IMR-90 (cell line): ENCODE measurements around the gene APEX1. TPM values are rescaled to one million over a fixed set of nuclear protein-coding genes. Genes with fewer than 3 reads are reported as not detected.

Experiments used
- ATAC-seq: fragments of 200-7000 bp; cut with Tn5 transposase; 2 replicates; pipeline ENCODE4 v1.9.1; 2020; ENCODE audit warnings: low read depth, mild to moderate bottlenecking, moderate library complexity
- BruUV-seq: library from RNA; stranded (reverse); fragments of 400-500 nt; replicated peaks from 2 replicates; lab custom pipeline; 2021; lab: Mats Ljungman, UMichigan
- CTCF ChIA-PET: fragments of 300-600 bp; formaldehyde crosslinking; extraction: SDS; loops from one replicate; lab custom pipeline; 2021; ENCODE audit warnings: antibody characterized with exemption; lab: Yijun Ruan, JAX
- POLR2A ChIA-PET: fragments of 300-600 bp; sonication (Branson Sonifier 250); formaldehyde crosslinking; loops from one replicate; lab custom pipeline; 2022; ENCODE audit warnings: antibody characterized with exemption; ENCODE audit not compliant: unreplicated experiment; lab: Charles Lee
- DNase-seq: peaks from one replicate; pipeline ENCODE4 v3.0.0; 2013
- H2AFZ ChIP-seq: replicated peaks from 2 replicates; pipeline ENCODE3; 2013; ENCODE audit warnings: low read length, mild to moderate bottlenecking; ENCODE audit not compliant: poor library complexity
- H2AK5ac ChIP-seq: 2 replicates; pipeline ENCODE4 v1.6.1; 2013; ENCODE audit warnings: low read depth, low read length, inconsistent platforms
- H2AK9ac ChIP-seq: replicated peaks from 2 replicates; pipeline ENCODE3; 2013; ENCODE audit warnings: mild to moderate bottlenecking, low read depth, low read length, moderate library complexity; ENCODE audit not compliant: poor library complexity
- H2BK120ac ChIP-seq: 2 replicates; pipeline ENCODE4 v1.6.1; 2013; ENCODE audit warnings: low read depth, low read length, inconsistent platforms
- H2BK15ac ChIP-seq: 3 replicates; pipeline ENCODE4 v1.6.1; 2013; ENCODE audit warnings: low read depth, low read length, inconsistent platforms
- H2BK20ac ChIP-seq: 2 replicates; pipeline ENCODE4 v1.6.1; 2013; ENCODE audit warnings: low read depth, mild to moderate bottlenecking, inconsistent platforms, low read length, moderate library complexity
- H2BK5ac ChIP-seq: 2 replicates; pipeline ENCODE4 v1.6.1; 2013; ENCODE audit warnings: mild to moderate bottlenecking, low read depth, low read length, inconsistent platforms; ENCODE audit not compliant: poor library complexity, severe bottlenecking
- H3K14ac ChIP-seq: replicated peaks from 2 replicates; pipeline ENCODE4 v1.6.1; 2013; ENCODE audit warnings: low read depth, low read length, inconsistent platforms
- H3K18ac ChIP-seq: 2 replicates; pipeline ENCODE4 v1.6.1; 2013; ENCODE audit warnings: low read depth, low read length, control low read depth
- H3K23ac ChIP-seq: 2 replicates; pipeline ENCODE4 v1.6.1; 2013; ENCODE audit warnings: low read depth, low read length, inconsistent platforms
- H3K27ac ChIP-seq: 2 replicates; pipeline ENCODE4 v1.5.1; 2013; ENCODE audit warnings: mild to moderate bottlenecking, control low read depth, low read length; ENCODE audit not compliant: insufficient read depth
- H3K27me3 ChIP-seq: 2 replicates; pipeline ENCODE4 v1.6.1; 2013; ENCODE audit warnings: low read length; ENCODE audit not compliant: control insufficient read depth, insufficient read depth
- H3K36me3 ChIP-seq: 2 replicates; pipeline ENCODE4 v1.6.1; 2013; ENCODE audit warnings: low read length, mixed read lengths; ENCODE audit not compliant: control insufficient read depth, insufficient read depth
- H3K4ac ChIP-seq: 2 replicates; pipeline ENCODE4 v1.6.1; 2013; ENCODE audit warnings: low read depth, low read length, inconsistent platforms
- H3K4me1 ChIP-seq: 2 replicates; pipeline ENCODE4 v1.6.1; 2013; ENCODE audit warnings: low read length, mixed read lengths; ENCODE audit not compliant: control insufficient read depth, insufficient read depth
- H3K4me2 ChIP-seq: 2 replicates; pipeline ENCODE4 v1.6.1; 2013; ENCODE audit warnings: low read depth, mild to moderate bottlenecking, control low read depth, low read length, moderate library complexity
- H3K4me3 ChIP-seq: 2 replicates; pipeline ENCODE4 v1.5.1; 2013; ENCODE audit warnings: low read depth, mild to moderate bottlenecking, control low read depth, low read length, moderate library complexity; ENCODE audit not compliant: insufficient read depth
- H3K56ac ChIP-seq: 2 replicates; pipeline ENCODE4 v1.6.1; 2013; ENCODE audit warnings: low read length, inconsistent platforms; ENCODE audit not compliant: insufficient read depth; ENCODE audit errors: extremely low read depth
- H3K79me1 ChIP-seq, 2 experiments: 2 replicates each; pipeline ENCODE4 v1.6.1; 2013; ENCODE audit warnings: low read length in 2 of 2, inconsistent platforms in 1 of 2, low read depth in 1 of 2
- H3K9ac ChIP-seq: 2 replicates; pipeline ENCODE4 v1.6.1; 2013; ENCODE audit warnings: low read depth, low read length, control low read depth
- H3K9me1 ChIP-seq: 2 replicates; pipeline ENCODE4 v1.6.1; 2013; ENCODE audit warnings: low read length, inconsistent platforms; ENCODE audit not compliant: insufficient read depth
- H3K9me3 ChIP-seq: 2 replicates; pipeline ENCODE4 v1.6.1; 2013; ENCODE audit warnings: low read length; ENCODE audit not compliant: control insufficient read depth, insufficient read depth
- H4K20me1 ChIP-seq: 2 replicates; pipeline ENCODE4 v1.6.1; 2013; ENCODE audit warnings: low read length, inconsistent platforms; ENCODE audit not compliant: insufficient read depth
- H4K5ac ChIP-seq: 2 replicates; pipeline ENCODE4 v1.6.1; 2013; ENCODE audit warnings: mild to moderate bottlenecking, low read depth, low read length, control low read depth
- H4K8ac ChIP-seq, 2 experiments: 2 replicates each; pipeline ENCODE4 v1.6.1; 2013; ENCODE audit warnings: low read depth in 2 of 2, low read length in 2 of 2, control low read depth in 1 of 2, inconsistent platforms in 1 of 2
- H4K91ac ChIP-seq: 2 replicates; pipeline ENCODE4 v1.6.1; 2013; ENCODE audit warnings: low read depth, low read length, inconsistent platforms; ENCODE audit not compliant: insufficient read depth
- BHLHE40 ChIP-seq: fragments of 150-350 bp; IDR thresholded peaks from 2 replicates; pipeline ENCODE4 v1.6.1; 2016; ENCODE audit warnings: mild to moderate bottlenecking, low read depth, low read length
- CEBPB ChIP-seq: IDR thresholded peaks from 2 replicates; pipeline ENCODE4 v1.6.1; 2012; ENCODE audit warnings: low read depth, low read length, improper control_type of control experiment
- CHD1 ChIP-seq: IDR thresholded peaks from 2 replicates; pipeline ENCODE4 v1.6.1; 2012; ENCODE audit warnings: low read depth, low read length, improper control_type of control experiment
- CTCF ChIP-seq: conservative IDR thresholded peaks from 2 replicates; pipeline ENCODE4 v1.5.1; 2012; ENCODE audit warnings: mild to moderate bottlenecking, low read depth, low read length, improper control_type of control experiment
- ELK1 ChIP-seq: fragments of 150-350 bp; IDR thresholded peaks from 2 replicates; pipeline ENCODE4 v1.6.1; 2016; ENCODE audit warnings: low read depth, mild to moderate bottlenecking, low read length, moderate library complexity, borderline replicate concordance
- FOS ChIP-seq: fragments of 150-350 bp; IDR thresholded peaks from 2 replicates; pipeline ENCODE4 v1.6.1; 2016; ENCODE audit warnings: low read depth, low read length
- MAFK ChIP-seq: IDR thresholded peaks from 2 replicates; pipeline ENCODE4 v1.6.1; 2012; ENCODE audit warnings: low read depth, low read length, improper control_type of control experiment
- MAZ ChIP-seq: IDR thresholded peaks from 2 replicates; pipeline ENCODE4 v1.6.1; 2012; ENCODE audit warnings: low read depth, mild to moderate bottlenecking, low read length, improper control_type of control experiment, moderate library complexity, borderline replicate concordance
- MXI1 ChIP-seq: IDR thresholded peaks from 2 replicates; pipeline ENCODE4 v1.6.1; 2012; ENCODE audit warnings: low read depth, mild to moderate bottlenecking, low read length, moderate library complexity, borderline replicate concordance
- NFE2L2 ChIP-seq: fragments of 150-350 bp; IDR thresholded peaks from 2 replicates; pipeline ENCODE4 v1.6.1; 2016; ENCODE audit warnings: low read depth, mild to moderate bottlenecking, low read length
- POLR2A ChIP-seq: IDR thresholded peaks from 2 replicates; pipeline ENCODE4 v1.6.1; 2012; ENCODE audit warnings: mild to moderate bottlenecking, low read depth, low read length
- RAD21 ChIP-seq: IDR thresholded peaks from 2 replicates; pipeline ENCODE4 v1.6.1; 2012; ENCODE audit warnings: low read length, improper control_type of control experiment
- RCOR1 ChIP-seq: IDR thresholded peaks from 2 replicates; pipeline ENCODE4 v1.6.1; 2012; ENCODE audit warnings: mild to moderate bottlenecking, low read length, improper control_type of control experiment; ENCODE audit not compliant: insufficient replicate concordance
- RFX5 ChIP-seq: IDR thresholded peaks from 2 replicates; pipeline ENCODE4 v1.8.0; 2012; ENCODE audit warnings: low read depth, mild to moderate bottlenecking, low read length, moderate library complexity
- SMC3 ChIP-seq: fragments of 150-350 bp; IDR thresholded peaks from 2 replicates; pipeline ENCODE4 v1.6.1; 2016; ENCODE audit warnings: low read depth, mild to moderate bottlenecking, antibody characterized with exemption, low read length, moderate library complexity
- USF2 ChIP-seq: fragments of 150-350 bp; IDR thresholded peaks from 2 replicates; pipeline ENCODE4 v1.6.1; 2017; ENCODE audit warnings: mild to moderate bottlenecking, antibody characterized with exemption, low read length, low read depth
- WGBS, 2 experiments: methylation state at CpG; one replicate each; pipeline versions ENCODE4 v1.1.5 to v1.1.7; 2013; ENCODE audit warnings: missing lambda C conversion rate in 2 of 2; ENCODE audit not compliant: insufficient read length in 1 of 2; ENCODE audit errors: extremely low coverage in 2 of 2; 5-methylcytosine and 5-hydroxymethylcytosine counted together
- dilution Hi-C: fragments of 300-500 bp; cut with HindIII; formaldehyde crosslinking; loops from one replicate; pipeline ENCODE4 v1.14.3; 2018; ENCODE audit warnings: low sequenced_read_pairs; ENCODE audit not compliant: unreplicated experiment
- in situ Hi-C: fragments of 300-500 bp; cut with MboI; formaldehyde crosslinking; loops from 3 replicates; pipeline ENCODE4 v1.14.3; 2019; ENCODE audit warnings: low sequenced_read_pairs, inconsistent platforms, mixed read lengths
- intact Hi-C: fragments of 100-400 bp; cut with micrococcal nuclease; formaldehyde crosslinking; loops from 2 replicates; pipeline ENCODE4 v1.10.0; 2022
- polyA plus RNA-seq, 3 experiments: library from polyadenylated mRNA; depleted of rRNA; stranded (reverse); fragments of >200 nt; gene quantifications; 2 replicates each; pipeline ENCODE4 v1.2.3, GENCODE V29; 2012; ENCODE audit warnings: low replicate concordance in 1 of 3
- total RNA-seq: library from RNA; depleted of rRNA; stranded (reverse); fragments of >200 nt; gene quantifications from 2 replicates; pipeline ENCODE4 v1.2.3, GENCODE V29; 2012

Gene APEX1
- total and polyA plus RNA-seq, 2 of the 4 experiments (the other 2 are of a cell fraction) = 125 to 241 TPM

- Histone ChIP-seq H2AK5ac (no peak overlapping the region), H4K91ac (no peak overlapping the region), H3K4me2 (no peak overlapping the region), H3K4me3 (no peak overlapping the region), H3K23ac (no peak overlapping the region), H3K9me1 (no peaks in the 10 kb centered on the region), H2BK120ac (no peak overlapping the region), H2BK20ac (no peak overlapping the region), H3K36me3 (no peaks in the 10 kb centered on the region), H2BK15ac (no peak overlapping the region), H3K18ac (no peak overlapping the region), H4K20me1 (no peaks in the 10 kb centered on the region), H2AFZ (peak overlapping the region; percentile 24), H3K9ac (no peak overlapping the region), H4K8ac (no peak overlapping the region), H3K27me3 (no peaks in the 10 kb centered on the region; the same call in none of the 2 replicates), H3K79me1 (no peaks in the 10 kb centered on the region), H3K27ac (no peak overlapping the region), H2BK5ac (no peak overlapping the region), H3K14ac (no peak overlapping the region), H3K4me1 (no peaks in the 10 kb centered on the region; the same call in 1 of the 2 replicates), H3K9me3 (no peaks in the 10 kb centered on the region), H3K4ac (no peak overlapping the region), H3K56ac (no peak overlapping the region), H2AK9ac (no peak overlapping the region), H4K5ac (no peak overlapping the region)
- TF ChIP-seq RFX5 = no peak
- no peak for TF ChIP-seq USF2
- no peak for TF ChIP-seq ELK1
- TF ChIP-seq RCOR1 = no peak
- no peak for TF ChIP-seq SMC3
- TF ChIP-seq FOS = no peak
- TF ChIP-seq MXI1 = no peak
- no peak for TF ChIP-seq MAFK
- TF ChIP-seq MAZ = no peak
- no peak for TF ChIP-seq CTCF
- no peak for TF ChIP-seq RAD21
- no peak for TF ChIP-seq CEBPB
- TF ChIP-seq POLR2A = no peak
- no peak for TF ChIP-seq NFE2L2
- TF ChIP-seq BHLHE40 = no peak
- TF ChIP-seq CHD1 = no peak
- dilution Hi-C loops = no loop called here
- no peak for ATAC-seq
- no peak for DNase-seq
- POLR2A ChIA-PET = no interaction called here
- in situ Hi-C loops = no loop called here
- no CpG with 5 or more reads among the region's 6 CpGs for WGBS, 2 experiments
- BruUV-seq = no TSS peak
- CTCF ChIA-PET = no interaction called here
- intact Hi-C loops = no loop called here
Observed at GRCh38 chr14:20490563-20490962, 35.5 kb downstream of the APEX1 start.
